NCI-H1436 treated with DMSO at 0.1 percent for 48 hours (cell line): ENCODE results near the gene ADM.
"Not testable (repeated sequence)": the region's sequence is repeated elsewhere in the genome, so short reads cannot be mapped to it uniquely, and the experiment has no call there.

Experiments used
- DNase-seq: peaks from one replicate; lab custom pipeline; 2025; lab: John Stamatoyannopoulos, UW

ADM gene, protein sequence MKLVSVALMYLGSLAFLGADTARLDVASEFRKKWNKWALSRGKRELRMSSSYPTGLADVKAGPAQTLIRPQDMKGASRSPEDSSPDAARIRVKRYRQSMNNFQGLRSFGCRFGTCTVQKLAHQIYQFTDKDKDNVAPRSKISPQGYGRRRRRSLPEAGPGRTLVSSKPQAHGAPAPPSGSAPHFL

DNA sequence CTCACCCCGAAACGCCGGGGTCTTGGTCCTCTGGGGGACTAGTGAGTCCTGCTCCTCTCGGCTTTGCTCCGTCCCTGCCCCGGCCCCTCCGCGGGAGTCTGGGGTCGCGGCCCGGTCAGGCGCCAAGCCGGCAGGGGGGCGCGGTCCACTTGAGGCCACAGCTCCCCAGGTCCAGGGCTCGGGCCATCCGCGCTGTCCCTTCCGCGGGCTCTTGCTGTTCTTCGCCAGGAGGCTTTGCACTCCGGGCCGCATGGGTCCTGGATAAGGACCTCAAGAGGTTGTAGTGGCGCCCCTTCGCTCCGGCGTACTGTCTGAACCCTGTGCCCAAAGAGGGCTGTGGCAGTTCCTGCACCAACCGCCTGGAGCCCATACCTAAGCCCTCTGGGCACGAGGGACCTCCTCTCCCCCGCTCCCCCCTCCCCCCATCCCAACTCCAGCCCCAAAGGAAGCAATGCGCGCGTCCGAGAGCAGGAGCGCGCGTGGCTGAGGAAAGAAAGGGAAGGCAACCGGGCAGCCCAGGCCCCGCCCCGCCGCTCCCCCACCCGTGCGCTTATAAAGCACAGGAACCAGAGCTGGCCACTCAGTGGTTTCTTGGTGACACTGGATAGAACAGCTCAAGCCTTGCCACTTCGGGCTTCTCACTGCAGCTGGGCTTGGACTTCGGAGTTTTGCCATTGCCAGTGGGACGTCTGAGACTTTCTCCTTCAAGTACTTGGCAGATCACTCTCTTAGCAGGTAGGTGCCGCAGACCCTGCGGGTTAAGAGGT is at the start of gene ADM:
ADM (plus strand) TSS at position 579 of the 767 bp plus-strand sequence. CDS start 628 bp downstream, outside the sequence.
- no peak for DNase-seq

DNA sequence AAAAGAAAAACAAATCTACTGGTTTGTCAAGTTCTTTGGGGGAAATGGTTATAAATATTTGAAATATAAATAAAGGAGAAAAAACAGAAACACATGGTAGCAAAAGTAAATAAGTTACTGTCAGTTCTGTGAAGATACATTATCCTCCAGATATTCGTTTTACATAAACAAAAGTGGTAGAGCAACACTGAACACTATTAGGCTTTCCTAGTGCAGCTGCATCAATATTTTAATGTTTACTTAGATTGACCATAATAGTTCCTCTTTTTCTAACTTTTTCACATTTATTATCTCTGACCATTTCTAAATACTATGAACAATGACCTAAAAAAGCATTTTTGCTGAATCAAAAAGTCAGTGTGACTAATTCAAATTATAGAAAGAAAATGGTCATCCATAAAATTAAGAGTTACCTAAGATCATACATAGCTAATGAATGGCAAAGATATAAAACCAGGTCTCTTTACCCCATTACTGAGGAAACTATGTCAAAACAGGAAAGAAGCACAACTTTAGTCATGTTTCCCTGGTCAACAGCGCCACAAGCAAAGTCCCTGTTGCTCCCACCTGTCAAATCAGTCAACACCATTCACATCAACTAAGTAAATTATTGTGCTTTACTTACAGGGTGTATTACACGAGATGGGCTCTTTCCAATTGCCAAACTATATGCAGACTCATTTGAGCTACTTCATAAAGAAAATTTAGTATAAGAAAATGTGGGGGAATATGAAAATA is 49.3 kb upstream of the ADM start:
- no peak for DNase-seq

GRCh38 chr11:10257478-10257877 is 47.4 kb upstream of the ADM start:
- no peak for DNase-seq

GRCh38 chr11:10261821-10262220 is 43.1 kb upstream of the ADM start:
- no peak for DNase-seq

DNA sequence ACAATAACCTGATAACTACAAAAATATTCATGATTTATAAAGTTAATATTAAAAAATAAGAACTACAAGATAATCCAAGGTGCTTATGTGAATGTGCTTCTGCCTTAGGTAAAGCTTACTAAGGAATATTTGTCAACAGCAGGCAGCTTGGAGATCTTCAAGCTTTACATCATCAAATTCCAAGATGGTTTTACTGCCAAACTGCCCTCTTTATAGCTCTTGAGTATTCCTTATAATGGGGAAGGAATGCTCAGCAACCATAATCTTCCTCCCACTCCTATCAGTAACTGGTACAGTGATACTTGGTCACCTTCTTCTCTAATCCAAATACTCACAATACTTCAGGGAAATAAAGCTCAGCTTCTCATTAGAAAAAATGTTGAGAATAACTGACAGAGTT is 40.9 kb upstream of the ADM start:
- DNase-seq, result no peak

- not testable (repeated sequence) for DNase-seq
Measured at GRCh38 chr11:10264716-10265115, 40.2 kb upstream of the ADM start.

DNA sequence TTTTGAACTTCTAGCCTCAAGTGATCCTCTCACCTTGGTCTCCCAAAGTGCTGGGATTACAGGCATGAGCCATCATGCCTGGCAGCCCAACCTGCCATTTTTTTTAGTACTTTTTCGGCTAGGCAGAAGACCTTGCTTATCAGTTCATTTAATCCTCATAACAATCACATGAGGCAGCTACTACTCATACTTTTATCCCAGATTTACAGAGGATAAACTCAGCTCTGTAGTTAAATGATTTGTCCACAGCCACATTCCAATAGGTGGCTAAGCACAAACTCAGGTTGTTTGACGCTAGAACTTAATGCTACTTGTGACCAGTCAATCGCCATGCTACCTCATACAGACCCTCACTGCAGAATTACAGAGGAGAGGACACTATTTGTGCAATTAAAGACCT is 38.9 kb upstream of the ADM start:
- DNase-seq, result no peak

GRCh38 chr11:10267821-10268220 is 37.1 kb upstream of the ADM start:
- DNase-seq, result no peak

- no peak for DNase-seq
Measured at GRCh38 chr11:10268746-10269488, 36.0 kb upstream of the ADM start.

DNA sequence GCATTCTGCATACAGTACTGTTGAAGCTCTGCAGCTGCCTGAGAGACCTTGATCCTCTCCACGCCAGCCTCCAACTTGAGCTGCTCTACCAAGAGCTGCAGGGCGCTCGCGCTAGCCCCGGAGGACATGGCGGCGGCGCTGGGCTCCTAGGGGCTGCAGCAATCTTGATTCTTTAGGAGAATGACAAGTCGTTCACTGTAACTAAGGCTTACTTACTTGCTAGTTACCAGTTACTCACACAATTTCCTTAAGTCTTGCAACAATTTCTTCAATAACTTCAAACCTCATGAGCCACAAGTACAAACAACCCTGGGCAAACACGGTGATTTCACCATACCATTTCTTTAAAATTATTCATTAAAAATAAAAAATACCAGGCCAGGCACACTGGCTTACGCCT is 32.7 kb upstream of the ADM start:
- DNase-seq, result no peak

DNA sequence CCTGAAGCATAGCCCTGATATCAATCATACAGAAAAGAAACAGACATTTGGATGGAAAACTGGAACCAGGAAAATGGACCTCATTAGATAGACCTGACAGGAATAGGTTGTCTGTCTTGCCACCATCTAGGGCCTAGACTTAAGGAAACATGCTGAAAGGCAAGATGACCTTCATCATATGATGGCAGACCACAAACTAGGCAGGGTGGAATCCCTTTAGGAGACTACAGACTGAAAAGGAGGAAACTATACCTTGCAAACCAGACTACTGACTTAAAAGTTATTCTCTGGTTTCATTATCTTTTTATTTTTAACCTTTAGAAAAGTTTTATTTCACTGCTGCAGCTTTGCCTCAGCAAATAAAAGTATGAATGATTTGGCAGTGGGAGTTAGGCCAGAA is 31.1 kb upstream of the ADM start:
- DNase-seq, result no peak

- no peak for DNase-seq
Measured at GRCh38 chr11:10274726-10275125, 30.1 kb upstream of the ADM start.

DNA sequence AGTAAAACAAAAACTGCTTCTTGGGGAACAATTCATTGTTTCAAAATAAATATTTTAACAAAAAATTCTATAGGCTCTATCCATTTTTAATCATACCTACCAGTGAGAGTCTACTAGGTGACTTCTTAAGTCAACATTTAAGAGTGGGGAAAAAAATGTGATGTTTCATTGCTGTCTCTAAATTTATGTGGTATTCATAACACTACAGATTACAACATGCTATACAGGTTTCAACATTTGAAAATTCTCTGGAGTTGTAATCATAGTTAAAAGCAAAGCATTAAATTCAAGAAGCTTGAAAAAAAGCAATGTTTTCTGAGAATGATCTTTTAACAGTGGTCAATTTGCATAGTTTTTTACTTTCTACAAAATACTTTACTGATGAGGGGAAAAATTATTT is 29.2 kb upstream of the ADM start:
- DNase-seq, result no peak

DNA sequence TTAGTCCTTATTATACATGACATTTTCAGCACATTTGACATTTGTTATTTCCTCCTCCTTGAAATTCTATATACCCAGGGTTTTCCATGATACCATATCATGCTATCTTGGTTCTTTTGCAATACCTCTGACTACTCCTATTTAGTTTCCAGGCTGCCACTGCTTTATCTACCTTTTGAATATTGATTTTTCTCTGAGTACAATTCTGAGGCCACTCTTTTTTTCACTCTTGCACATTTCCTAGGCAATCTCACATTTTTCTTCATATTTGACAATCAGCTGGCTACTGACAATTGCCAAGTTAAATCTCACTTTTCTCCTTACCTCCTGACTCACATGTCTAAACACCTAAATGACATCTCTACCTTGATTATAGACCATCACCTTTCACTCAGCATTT is 22.8 kb upstream of the ADM start:
- DNase-seq, result no peak

GRCh38 chr11:10283991-10284390 is 20.9 kb upstream of the ADM start:
- DNase-seq, result no peak

DNA sequence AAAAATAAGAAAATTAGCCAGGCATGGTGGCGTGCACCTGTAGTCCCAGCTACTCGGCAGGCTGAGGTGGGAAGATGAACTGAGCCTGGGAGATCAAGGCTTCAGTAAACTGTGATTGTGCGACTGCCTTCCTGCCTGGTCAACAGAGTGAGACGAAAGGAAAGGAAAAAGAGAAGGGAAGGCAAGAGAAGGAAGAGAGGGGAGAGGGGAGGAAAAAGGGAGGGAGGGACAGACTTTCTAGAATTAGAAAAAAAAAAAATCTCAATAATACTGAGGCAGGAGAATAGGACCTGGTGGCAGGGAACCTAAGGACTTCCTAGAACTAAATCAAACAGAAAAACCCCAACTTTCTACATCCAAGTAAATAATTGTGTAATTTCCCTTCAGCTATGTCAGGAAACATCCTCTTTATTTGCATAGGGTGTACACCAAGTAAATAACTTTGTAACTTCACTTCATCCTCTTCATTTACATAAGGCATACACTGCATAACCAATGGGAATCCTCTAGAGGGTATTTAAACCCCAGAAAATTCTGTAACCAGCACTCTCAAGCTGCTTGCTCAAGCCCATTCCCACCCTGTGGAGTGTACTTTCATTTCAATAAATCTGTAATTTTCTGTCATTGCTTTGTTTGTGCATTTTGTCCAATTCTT is 19.6 kb upstream of the ADM start:
- no peak for DNase-seq

GRCh38 chr11:10287140-10287539 is 17.7 kb upstream of the ADM start:
- no peak for DNase-seq

DNA sequence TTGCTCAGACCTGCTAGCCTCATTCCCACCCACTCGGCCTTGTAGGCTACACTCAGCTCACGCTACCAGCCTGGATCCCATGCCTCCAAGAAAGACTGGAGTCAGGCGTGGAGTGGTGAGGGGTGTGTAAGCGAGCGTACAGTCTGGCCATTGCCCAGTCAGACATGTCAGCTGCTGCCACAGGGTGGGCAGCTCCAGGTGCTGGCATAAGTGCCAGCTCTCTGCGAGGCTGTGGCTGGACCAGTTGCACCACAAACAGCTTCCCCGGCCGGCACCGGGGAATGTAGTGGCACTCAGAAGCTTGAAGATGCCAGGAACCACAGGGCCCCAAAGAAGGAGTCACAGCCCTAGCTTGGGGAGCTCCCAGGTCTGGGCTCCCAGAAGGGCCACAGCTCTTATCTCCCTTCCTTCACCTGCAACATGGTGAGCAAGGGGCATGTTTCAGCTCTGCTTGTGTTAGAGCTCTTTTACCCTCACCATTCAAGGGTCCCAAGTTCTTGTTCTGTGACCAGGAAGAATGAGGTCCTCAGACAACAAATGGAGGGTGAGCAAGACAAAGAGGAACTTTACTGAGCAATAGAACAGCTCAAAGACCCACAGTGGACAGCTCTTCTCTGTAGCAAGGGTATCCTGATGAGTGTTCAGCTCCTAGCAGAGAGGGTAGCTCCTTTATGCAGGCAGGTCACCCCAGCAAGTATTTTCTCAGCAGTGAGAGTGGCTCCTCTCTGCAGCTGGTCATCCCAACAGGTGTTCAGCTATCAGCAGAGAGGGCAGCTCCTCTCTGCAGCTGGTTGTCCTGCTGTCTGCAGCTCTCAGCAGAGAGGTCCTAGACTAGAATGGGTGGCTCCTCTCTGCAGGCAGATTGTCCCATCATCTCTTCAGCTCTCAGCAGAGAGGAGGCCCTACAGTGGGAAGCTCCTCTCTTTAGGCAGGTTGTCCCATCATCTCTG is 16.8 kb upstream of the ADM start:
- no peak for DNase-seq

GRCh38 chr11:10288881-10289764 is 15.8 kb upstream of the ADM start:
- no peak for DNase-seq
